Fibroblast of skin of right biceps (primary cell): ENCODE measurements around the gene USP54.

Experiments
- DNase-seq: peaks from one replicate; pipeline ENCODE4 v3.0.0-alpha.2; 2013

USP54 gene

GRCh38 chr10:73459683-73460314, 131.3 kb downstream of the USP54 start:
- DNase-seq, result peak; percentile 11

GRCh38 chr10:73456187-73456890, 134.8 kb downstream of the USP54 start:
- DNase-seq, result no peak

- no peak for DNase-seq
Observed at GRCh38 chr10:73449113-73449512, 142.0 kb downstream of the USP54 start.

DNA sequence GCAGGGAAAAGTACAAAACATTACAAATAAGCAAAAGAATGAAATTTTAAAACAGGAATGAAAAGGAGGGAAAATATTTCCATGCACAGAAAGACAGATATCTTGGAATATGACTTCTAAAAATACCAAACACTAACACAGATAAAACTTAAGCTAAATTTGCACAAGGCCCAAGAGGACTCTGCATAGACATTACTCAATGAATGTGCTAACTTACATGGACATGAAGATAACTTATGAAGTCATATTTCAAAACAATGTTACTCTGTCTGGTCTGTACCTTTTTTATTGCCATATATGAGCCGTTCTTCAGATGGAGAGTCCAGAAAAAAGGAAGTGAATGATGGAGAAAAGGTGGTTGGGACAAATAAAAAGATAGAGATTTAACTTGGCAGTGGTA, 142.8 kb downstream of the USP54 start:
- no peak for DNase-seq
